ENCODE results near the gene HMGB1. TPM values are rescaled to one million over a fixed set of nuclear protein-coding genes. Genes with fewer than 3 reads are reported as not detected.

The HMGB1 gene
- total RNA-seq, result 86.8 and 292 TPM in 2 replicates

GRCh38 chr13:30465593-30466357 is at the start of gene HMGB1:
Gene HMGB1, minus strand, starts transcription at chr13:30465936. Its CDS starts 2,256 bp downstream, at chr13:30463680.

GRCh38 chr13:30422054-30422839 is 43.5 kb downstream of the HMGB1 start, which contains the start of gene UBE2L5:
Gene UBE2L5, plus strand, starts transcription at chr13:30422493. Its CDS starts 5,498 bp downstream, at chr13:30427991.

Other genes starting within 250 kb of the HMGB1 start
- gene KATNAL1, start 158.4 kb downstream of the HMGB1 start, total RNA-seq, result 10.6 and 19.9 TPM in 2 replicates
- not detected in 2 replicates for gene UBE2L5, start 43.4 kb downstream of the HMGB1 start, total RNA-seq
- gene USPL1, start 152.0 kb upstream of the HMGB1 start, total RNA-seq, result 9.9 and 10.3 TPM in 2 replicates

Data from mesangial cell (primary cell).